Measurements from ENCODE around the gene COX14. TPM values are rescaled to one million over a fixed set of nuclear protein-coding genes. Genes with fewer than 3 reads are reported as not detected.

Gene COX14
- polyA plus RNA-seq, 1 donor (not counting 4 experiments of a cell fraction or from before 2014, with no cell fraction given): 96.6 TPM

GRCh38 chr12:50106907-50107306 lies 5.1 kb upstream of the COX14 start:
- no peak for TF ChIP-seq CTCF (optimal IDR thresholded peaks at IDR 0.05 in 1 of 3, IDR thresholded peaks at IDR 0.05 in 1 of 3, conservative IDR thresholded peaks at IDR 0.05 in 1 of 3; ENCODE audit: extremely low read depth in 1 of 3, insufficient read depth in 2 of 3, low read length in 3 of 3)
- no peak for TF ChIP-seq EZH2 (IDR thresholded peaks at IDR 0.05; ENCODE audit: low read length)
- no peak for FAIRE-seq
- Histone ChIP-seq H3K9ac (ENCODE audit: control insufficient read depth, extremely low read depth, insufficient read depth, low read length) (no peak overlapping the region), H4K20me1 (ENCODE audit: control insufficient read depth, extremely low read depth, insufficient read depth, low read length) (no peaks in the 10 kb centered on the region), H3K27ac (ENCODE audit: control insufficient read depth, insufficient read depth, low read length) (no peak overlapping the region), H3K79me2 (ENCODE audit: control insufficient read depth, insufficient read depth, low read length) (no peaks in the 10 kb centered on the region), H2AFZ (ENCODE audit: control insufficient read depth, low read length) (no peak overlapping the region), H3K9me3 (ENCODE audit: control insufficient read depth, low read depth, low read length) (no peaks in the 10 kb centered on the region), H3K4me1 (ENCODE audit: control insufficient read depth, extremely low read depth, insufficient read depth, low read length) (peaks cover 21% of the 10 kb centered on the region), H3K9me1 (ENCODE audit: control insufficient read depth, extremely low read depth, insufficient read depth, low read length) (no peaks in the 10 kb centered on the region), H3K27me3 (ENCODE audit: control insufficient read depth, extremely low read depth, insufficient read depth, low read length) (no peaks in the 10 kb centered on the region), H3K4me3 (ENCODE audit: control insufficient read depth in 2 of 3, extremely low read depth in 1 of 3, insufficient read depth in 2 of 3, low read depth in 1 of 3, low read length in 3 of 3) (no peak overlapping the region), H3K36me3 (ENCODE audit: control insufficient read depth in 2 of 2, extremely low read depth in 1 of 2, insufficient read depth in 2 of 2, low read length in 2 of 2) (peaks cover 2 to 5% of the 10 kb centered on the region in 2 experiments), H3K4me2 (ENCODE audit: control insufficient read depth, extremely low read depth, insufficient read depth, low read depth, low read length) (no peak overlapping the region)
- no peak for DNase-seq (ENCODE audit: low read depth, low spot score)
- dilution Hi-C loops (cut with MboI; ENCODE audit: extremely low pct_ligation_motif_present, low sequenced_read_pairs): no loop called here

DNA sequence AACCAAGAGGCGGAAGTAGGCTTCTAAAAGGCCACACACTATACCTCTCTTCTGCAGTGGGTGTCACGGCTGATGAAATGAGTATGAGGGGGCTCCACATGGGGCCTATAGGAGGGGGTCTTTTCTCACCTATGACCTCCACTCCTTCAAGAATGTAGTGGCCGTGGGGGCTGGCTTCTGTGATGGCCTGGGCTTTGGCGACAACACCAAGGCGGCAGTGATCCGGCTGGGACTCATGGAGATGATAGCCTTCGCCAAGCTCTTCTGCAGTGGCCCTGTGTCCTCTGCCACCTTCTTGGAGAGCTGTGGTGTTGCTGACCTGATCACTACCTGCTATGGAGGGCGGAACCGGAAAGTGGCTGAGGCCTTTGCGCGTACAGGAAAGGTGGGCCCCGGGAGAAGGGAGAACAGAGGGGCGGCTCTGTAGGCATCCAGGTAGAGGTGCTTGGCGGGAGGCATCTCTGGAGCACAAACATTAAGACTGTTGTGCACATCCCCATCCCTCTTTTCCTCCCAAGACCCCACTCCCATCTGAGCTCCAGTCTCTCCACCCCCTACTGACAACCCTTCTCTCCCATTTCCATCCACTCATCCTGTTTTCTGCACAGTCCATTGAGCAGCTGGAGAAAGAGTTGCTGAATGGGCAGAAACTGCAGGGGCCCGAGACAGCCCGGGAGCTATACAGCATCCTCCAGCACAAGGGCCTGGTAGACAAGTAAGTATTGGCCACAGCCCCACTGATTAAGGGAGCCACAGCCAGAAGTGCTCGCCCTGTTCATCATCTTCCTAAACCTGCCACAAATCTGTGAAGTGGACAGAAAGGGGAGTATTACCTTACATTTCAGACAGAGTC lies 4.4 kb upstream of the COX14 start:
- Histone ChIP-seq H3K9me1 (ENCODE audit: control insufficient read depth, extremely low read depth, insufficient read depth, low read length) (no peaks in the 10 kb centered on the region), H2AFZ (ENCODE audit: control insufficient read depth, low read length) (no peak overlapping the region), H3K36me3 (ENCODE audit: control insufficient read depth in 2 of 2, extremely low read depth in 1 of 2, insufficient read depth in 2 of 2, low read length in 2 of 2) (no peaks in the 10 kb centered on the region), H3K4me2 (ENCODE audit: control insufficient read depth, extremely low read depth, insufficient read depth, low read depth, low read length) (no peak overlapping the region), H3K9me3 (ENCODE audit: control insufficient read depth, low read depth, low read length) (no peaks in the 10 kb centered on the region), H3K9ac (ENCODE audit: control insufficient read depth, extremely low read depth, insufficient read depth, low read length) (no peak overlapping the region), H4K20me1 (ENCODE audit: control insufficient read depth, extremely low read depth, insufficient read depth, low read length) (no peaks in the 10 kb centered on the region), H3K4me1 (ENCODE audit: control insufficient read depth, extremely low read depth, insufficient read depth, low read length) (peaks cover 21% of the 10 kb centered on the region), H3K4me3 (ENCODE audit: control insufficient read depth in 2 of 3, extremely low read depth in 1 of 3, insufficient read depth in 2 of 3, low read depth in 1 of 3, low read length in 3 of 3) (no peak overlapping the region), H3K27me3 (ENCODE audit: control insufficient read depth, extremely low read depth, insufficient read depth, low read length) (no peaks in the 10 kb centered on the region), H3K27ac (ENCODE audit: control insufficient read depth, insufficient read depth, low read length) (no peak overlapping the region), H3K79me2 (ENCODE audit: control insufficient read depth, insufficient read depth, low read length) (peaks cover 5% of the 10 kb centered on the region)
- DNase-seq (ENCODE audit: low read depth, low spot score): no peak
- dilution Hi-C loops (cut with MboI; ENCODE audit: extremely low pct_ligation_motif_present, low sequenced_read_pairs): no loop called here
- no peak for FAIRE-seq
- no peak for TF ChIP-seq CTCF (optimal IDR thresholded peaks at IDR 0.05 in 1 of 3, IDR thresholded peaks at IDR 0.05 in 1 of 3, conservative IDR thresholded peaks at IDR 0.05 in 1 of 3; ENCODE audit: extremely low read depth in 1 of 3, insufficient read depth in 2 of 3, low read length in 3 of 3)
- no peak for TF ChIP-seq EZH2 (IDR thresholded peaks at IDR 0.05; ENCODE audit: low read length)
